ENCODE results near the gene HLX.

Gene HLX

GRCh38 chr1:220895412-220895946 lies 16.2 kb downstream of the HLX start:
- DNase-seq = no peak

- no peak for DNase-seq
These were observed 16.8 kb downstream of the HLX start for GRCh38 chr1:220896092-220896491.

DNA sequence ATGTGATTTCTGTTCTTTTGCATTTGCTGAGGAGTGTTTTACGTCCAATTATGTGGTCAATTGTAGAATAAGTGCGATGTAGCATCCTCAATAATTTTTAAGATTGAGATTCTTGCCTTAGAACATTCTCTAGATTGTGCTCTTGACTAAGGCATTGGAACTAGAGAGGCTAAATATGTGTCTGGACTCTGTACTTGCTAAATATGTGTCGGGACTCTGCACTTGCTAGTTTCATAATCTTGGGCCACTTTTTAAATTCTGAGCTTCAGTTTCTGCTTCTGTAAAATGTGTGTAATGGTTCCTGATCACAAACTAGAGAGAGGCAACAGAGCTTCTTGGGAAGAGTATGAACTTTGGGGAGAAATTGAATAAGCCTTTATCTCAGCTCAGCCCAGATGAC lies 21.6 kb downstream of the HLX start:
- DNase-seq = no peak

- DNase-seq = no peak
These were observed 22.6 kb downstream of the HLX start for GRCh38 chr1:220901881-220902280.

DNA sequence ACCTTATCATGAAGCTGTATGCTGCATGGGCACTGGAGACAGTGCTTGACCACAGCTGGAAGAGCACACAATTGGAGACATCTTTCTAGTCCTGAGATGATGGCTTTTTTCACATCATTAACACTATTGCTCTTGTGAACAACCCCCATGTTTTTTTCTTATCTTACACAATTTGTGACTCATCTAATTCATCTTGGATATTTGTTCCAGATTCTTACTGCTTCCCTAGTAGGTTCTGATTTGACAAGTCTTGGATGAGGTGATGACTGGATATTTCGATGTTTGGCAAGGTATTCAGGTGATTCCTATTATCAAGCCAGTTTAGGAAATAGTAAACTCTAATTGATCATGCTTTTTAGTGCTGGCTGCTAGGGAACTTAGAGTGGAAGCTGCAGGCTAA lies 23.7 kb downstream of the HLX start:
- DNase-seq = no peak

DNA sequence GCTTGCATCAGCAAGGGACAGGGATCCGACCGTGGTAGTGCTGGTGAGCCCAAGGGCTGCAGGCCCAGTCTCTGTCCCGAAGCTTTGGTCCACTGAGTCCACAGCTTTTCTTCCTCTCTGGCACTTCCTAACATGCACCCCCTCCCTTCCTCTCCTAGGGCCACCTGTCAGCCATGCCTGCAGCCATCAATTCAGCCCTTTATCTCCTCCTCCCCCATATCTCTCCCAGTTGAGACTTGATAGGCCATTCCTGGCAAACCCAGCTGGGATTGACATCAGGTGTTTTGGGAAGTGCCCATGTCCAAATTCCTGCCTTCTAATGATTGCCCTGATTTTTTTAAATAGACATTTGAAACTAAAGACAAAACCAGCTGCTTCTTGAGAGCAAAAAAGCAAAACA lies 25.6 kb downstream of the HLX start:
- no peak for DNase-seq

GRCh38 chr1:220905650-220906560 lies 26.7 kb downstream of the HLX start:
- no peak for DNase-seq

DNA sequence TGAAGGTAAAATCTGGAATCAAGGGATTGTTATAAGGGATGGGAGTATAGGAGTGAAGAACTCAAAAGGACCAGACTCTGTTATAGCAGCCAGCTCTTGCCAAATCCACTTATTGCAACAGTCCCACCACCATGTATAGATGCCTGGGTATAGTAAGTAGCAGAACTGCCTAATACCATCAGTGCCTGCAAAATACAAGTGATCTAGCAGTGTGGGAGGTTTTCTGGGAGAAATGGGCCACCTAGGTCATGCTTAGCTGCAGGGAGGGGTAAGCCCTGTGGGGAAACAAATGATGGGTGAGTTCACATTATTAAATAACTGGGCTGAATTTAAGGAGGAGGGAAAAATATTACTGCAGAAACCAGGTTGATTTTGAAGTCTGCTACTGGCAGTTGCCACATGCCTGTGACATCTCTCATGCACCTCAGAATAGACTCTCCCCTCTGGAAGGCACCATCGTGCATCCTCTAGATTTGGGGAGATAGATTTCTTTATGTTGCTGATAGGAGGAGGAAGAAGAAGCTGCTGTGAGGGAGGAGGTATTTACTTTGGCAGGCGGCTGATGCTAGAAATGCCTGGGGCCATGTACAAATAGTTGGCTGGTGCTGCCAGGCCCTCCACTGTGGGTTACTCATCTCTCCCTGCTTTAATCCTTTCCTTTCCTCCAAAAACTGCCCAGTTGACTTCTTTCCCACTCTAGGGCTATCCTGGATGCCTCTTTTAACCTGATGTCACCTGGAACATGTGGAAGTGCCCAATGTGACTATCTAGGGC lies 27.5 kb downstream of the HLX start:
- no peak for DNase-seq

GRCh38 chr1:220908757-220909156 lies 29.5 kb downstream of the HLX start:
- DNase-seq = no peak

- no peak for DNase-seq
These were observed 30.8 kb downstream of the HLX start for GRCh38 chr1:220910021-220910420.

- no peak for DNase-seq
These were observed 35.3 kb downstream of the HLX start for GRCh38 chr1:220914283-220915116.

GRCh38 chr1:220915117-220915440 lies 35.8 kb downstream of the HLX start:
- DNase-seq = no peak

GRCh38 chr1:220915954-220916353 lies 36.7 kb downstream of the HLX start:
- DNase-seq = no peak

- DNase-seq = no peak
These were observed 37.9 kb downstream of the HLX start for GRCh38 chr1:220917101-220917500.

- DNase-seq = no peak
These were observed 38.4 kb downstream of the HLX start for GRCh38 chr1:220917535-220918209.

DNA sequence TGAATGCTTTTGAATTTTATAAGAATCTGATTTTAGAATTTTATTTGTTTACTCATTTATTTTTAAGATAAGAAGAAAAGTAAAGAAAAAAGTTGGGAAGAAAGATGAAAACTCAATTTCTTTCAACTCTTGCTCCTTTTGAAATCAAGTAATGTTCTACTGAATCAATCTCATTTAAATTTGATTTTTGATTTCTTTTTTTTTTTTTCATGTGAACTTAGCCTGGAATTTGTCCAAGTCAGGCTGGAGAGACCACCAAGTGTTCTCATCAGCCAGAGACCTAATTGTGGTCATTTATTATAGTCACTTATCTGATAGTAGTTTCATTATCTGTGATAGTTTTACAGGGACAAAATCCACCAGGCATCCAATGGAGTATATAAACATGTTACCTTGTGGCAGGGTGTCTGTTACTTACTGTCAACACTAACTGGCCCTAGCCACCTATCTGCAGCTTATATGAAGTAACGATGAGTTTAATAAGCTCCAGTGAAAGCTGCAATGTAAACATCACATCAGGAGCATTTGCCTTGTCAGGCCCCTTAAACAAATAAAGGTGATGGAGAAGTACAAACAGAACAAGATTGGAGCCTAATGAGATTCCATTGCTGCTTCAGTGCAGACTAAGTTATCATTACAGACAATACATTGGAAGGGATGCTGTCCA lies 39.2 kb downstream of the HLX start:
- DNase-seq = no peak

GRCh38 chr1:220920967-220921366 lies 41.7 kb downstream of the HLX start:
- no peak for DNase-seq

GRCh38 chr1:220921498-220921897 lies 42.3 kb downstream of the HLX start:
- no peak for DNase-seq

- no peak for DNase-seq
These were observed 42.9 kb downstream of the HLX start for GRCh38 chr1:220921971-220922635.

DNA sequence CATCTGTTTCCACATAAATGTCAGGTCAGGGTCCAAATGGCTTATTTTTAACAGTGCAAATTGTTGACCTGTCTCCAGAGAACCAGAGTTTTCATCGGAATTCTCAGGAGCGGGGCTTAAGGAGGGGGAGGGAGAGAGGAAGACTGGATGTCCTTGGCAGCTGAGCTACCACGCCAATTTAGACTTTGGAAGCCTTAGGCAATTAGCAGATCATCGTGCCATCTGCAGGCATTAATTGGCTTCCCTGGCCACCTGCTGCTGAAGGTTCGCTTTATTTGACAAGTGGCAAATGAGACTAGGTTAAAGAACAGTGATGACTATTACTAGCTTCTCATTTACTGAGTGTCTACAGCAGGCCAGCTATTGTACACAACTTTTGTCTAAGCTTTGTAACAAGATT lies 43.7 kb downstream of the HLX start:
- no peak for DNase-seq

Measured in hypothalamus (tissue), 51 donors.